ENCODE results near the gene TMTC4.

Gene TMTC4

DNA sequence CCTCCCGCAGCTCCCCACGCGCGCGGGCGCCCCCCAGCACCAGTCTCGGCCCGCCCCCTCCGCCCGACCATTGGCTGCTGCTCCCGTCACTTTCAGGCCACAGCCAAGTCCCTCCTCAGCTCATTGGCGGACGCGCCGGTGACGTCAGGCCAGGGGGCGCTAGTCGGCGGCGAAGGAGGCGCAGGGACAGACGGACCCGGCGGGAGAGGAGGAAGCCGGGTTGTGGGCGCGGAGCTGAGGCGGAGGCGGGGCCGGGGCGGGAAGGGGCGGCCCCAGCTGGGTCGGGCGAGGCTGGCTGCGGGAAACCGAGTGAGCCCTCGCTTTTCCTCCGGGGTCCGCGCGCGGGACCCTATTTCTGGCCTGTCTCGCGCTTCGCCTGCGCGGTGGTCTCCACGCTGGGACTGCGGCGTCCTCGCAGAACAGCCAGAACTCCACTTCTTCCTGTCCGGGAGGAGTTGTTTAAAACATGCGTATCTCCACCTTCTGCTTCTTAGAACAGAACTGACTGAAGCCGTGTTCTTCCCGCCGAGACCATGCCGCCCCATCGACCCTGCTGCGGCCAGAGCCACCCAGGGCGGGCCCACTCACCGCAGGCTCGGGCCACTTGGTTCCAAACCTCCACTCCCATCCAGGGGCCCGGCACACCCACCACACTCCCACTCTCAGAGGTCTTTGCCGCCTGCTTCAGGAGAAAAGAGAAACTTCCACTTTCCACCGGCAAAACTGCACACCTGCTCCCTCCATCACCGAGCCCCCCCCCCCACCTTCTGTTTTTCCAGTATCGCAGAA, 471 bp upstream of the TMTC4 start:
- TF ChIP-seq, protein P1, sequence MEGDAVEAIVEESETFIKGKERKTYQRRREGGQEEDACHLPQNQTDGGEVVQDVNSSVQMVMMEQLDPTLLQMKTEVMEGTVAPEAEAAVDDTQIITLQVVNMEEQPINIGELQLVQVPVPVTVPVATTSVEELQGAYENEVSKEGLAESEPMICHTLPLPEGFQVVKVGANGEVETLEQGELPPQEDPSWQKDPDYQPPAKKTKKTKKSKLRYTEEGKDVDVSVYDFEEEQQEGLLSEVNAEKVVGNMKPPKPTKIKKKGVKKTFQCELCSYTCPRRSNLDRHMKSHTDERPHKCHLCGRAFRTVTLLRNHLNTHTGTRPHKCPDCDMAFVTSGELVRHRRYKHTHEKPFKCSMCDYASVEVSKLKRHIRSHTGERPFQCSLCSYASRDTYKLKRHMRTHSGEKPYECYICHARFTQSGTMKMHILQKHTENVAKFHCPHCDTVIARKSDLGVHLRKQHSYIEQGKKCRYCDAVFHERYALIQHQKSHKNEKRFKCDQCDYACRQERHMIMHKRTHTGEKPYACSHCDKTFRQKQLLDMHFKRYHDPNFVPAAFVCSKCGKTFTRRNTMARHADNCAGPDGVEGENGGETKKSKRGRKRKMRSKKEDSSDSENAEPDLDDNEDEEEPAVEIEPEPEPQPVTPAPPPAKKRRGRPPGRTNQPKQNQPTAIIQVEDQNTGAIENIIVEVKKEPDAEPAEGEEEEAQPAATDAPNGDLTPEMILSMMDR (IDR thresholded peaks at IDR 0.05; ENCODE audit: borderline replicate concordance, insufficient read depth, low read depth, low read length), result peak; percentile 24; the same call in 1 of the 2 replicates
- H3K4me3 ChIP-seq (ENCODE audit: low read depth, low read length), result peak overlapping the region; percentile 75

DNA sequence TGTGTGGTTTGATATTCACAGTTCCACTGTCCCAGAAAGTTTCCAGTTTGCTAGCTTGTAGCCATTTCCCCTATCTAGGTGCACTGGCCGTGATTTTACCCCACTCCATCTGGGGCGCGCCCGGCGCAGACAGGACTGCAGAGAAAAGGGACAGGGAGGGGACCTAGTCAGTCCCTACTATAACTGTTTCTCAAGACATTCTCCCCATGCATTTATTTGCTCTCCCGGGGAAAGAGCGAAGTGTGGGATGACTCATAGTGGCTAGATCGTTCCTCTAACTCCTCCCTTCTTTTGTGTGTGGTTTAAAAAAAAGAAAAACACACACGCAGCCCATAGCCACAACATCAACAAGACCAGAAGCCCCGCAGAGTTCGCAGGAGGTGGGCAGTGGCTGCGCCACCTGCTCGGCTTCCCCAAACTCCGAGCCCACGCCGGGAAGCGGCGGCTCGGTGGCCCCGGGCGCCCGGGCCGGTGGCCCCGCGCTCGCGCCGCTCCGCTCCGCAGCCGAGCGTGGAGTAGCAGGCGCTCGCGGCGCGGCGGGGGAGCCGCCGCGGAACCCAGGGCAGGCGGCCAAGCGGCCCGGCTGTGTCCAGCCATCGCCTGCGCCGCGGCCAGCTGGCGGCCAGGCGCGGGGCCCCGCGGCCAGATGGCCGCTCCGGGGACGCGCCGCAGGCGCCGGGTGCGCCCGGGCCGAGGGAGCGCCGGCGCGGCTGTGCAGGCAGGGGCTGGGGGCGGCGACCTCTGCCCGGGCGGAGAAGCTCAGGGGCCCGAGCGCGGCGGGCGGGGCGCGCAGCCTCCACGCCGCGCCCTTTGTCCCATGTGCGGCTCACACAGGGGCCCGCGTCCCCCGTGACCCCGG, 653 bp downstream of the TMTC4 start:
- H3K4me3 ChIP-seq (ENCODE audit: low read depth, low read length), result peak overlapping the region; percentile 75
- TF ChIP-seq, protein P1 (IDR thresholded peaks at IDR 0.05; ENCODE audit: borderline replicate concordance, insufficient read depth, low read depth, low read length), result no peak

DNA sequence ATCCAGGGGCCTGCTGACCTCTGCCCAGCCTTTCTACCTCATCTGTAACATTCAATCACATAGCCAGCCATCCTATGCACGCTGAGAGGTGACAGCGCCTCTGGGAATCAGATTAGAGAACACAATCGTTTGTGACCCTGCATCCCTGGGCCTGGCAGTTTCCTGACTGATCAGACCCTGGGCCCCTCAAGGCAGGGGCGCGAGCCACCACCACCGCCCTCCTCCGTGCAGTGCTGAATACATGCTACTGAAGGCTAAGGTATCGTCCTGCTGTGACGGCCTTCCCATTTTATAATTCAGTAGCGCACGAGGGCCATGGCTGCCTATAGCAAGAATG, 1.3 kb downstream of the TMTC4 start:
- peak overlapping the region; percentile 75 for H3K4me3 ChIP-seq (ENCODE audit: low read depth, low read length)

DNA sequence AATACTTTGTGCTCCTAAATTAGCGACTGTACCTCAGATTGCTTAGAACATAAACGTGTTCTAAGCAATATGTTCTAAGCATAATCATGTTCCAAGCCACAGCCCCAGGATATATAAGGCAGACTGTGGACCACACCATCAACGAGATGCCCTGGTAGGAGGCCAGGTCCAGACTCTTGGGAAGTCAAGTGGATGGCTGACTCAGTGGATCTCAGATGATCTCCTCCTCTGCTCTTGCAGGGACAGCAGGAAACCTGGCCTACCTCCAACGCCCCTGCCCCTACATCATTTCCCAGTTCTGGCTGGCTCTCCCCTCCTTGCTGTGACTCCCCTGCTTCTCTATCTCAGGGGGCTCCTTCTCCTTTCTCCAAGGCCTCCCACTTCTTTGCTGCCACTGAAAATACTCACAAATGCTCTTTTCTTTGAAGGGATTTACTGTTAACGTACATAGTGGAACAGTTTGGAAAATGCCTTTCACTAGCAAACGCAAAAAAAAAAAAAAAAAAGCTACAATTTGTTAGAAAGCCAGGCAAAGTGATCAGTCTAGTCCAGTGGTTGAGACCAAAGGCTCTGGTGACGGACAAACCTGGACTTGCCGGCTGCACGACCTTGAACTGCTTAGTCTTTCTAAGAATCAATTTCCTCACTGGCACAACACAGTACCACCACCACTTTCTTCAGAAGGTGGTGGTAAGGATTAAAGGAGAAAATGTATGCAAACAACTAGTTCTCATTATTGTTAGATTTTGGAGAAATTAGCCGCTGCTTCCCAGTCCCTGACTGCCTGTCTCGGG, 3.0 kb downstream of the TMTC4 start:
- no peak overlapping the region for H3K4me3 ChIP-seq (ENCODE audit: low read depth, low read length)
- TF ChIP-seq, protein P1 (IDR thresholded peaks at IDR 0.05; ENCODE audit: borderline replicate concordance, insufficient read depth, low read depth, low read length), result no peak

More for the DNA sequence above, 1.3 kb downstream of the TMTC4 start:
- TF ChIP-seq, protein P1 (IDR thresholded peaks at IDR 0.05; ENCODE audit: borderline replicate concordance, insufficient read depth, low read depth, low read length), result no peak

DNA sequence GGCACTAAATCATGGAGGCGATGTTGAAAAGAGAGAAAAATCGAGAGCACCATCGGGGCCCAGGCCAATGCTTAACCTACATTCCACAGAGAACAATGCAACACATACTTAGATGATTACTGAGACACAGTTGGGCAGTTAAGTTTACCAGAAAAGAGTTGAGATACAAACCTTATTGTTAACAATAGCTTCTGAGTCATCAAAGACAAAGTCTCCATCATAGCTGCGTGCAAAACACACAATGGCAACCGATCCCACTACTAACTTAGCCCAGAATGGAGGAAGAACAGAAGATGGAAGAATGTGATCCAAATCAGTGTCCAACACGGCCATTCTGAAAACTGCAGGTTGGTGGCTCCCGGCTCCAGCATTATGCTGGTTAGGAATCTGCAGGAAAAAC, 6.2 kb downstream of the TMTC4 start:
- TF ChIP-seq, protein P1 (IDR thresholded peaks at IDR 0.05; ENCODE audit: borderline replicate concordance, insufficient read depth, low read depth, low read length), result no peak
- H3K4me3 ChIP-seq (ENCODE audit: low read depth, low read length), result no peak overlapping the region

DNA sequence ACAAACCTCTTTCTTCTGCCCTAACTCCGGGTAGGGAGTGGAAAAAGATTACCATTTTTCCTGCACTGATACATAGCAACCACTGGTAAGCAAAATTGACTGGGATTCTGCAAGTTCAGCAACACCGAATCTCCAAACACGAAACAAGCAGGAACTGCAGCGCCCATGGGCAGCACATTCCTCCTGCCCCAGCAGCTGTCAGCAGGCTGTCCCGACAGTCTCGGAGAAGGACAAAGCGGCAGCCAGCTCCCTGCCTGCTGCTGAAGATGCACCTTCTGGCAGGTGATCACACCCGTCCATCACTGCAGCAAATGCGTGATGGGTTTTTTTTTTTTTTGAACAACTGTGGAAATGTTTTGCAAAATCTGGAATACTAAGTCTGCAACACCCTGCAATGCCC, 6.7 kb downstream of the TMTC4 start:
- TF ChIP-seq, protein P1 (IDR thresholded peaks at IDR 0.05; ENCODE audit: borderline replicate concordance, insufficient read depth, low read depth, low read length), result no peak
- H3K4me3 ChIP-seq (ENCODE audit: low read depth, low read length), result no peak overlapping the region
